ENCODE data around the gene GPX8. TPM values are rescaled to one million over a fixed set of nuclear protein-coding genes. Genes with fewer than 3 reads are reported as not detected.
A peak's percentile ranks its signal among the peaks of the same experiment; 100 is the strongest.

GPX8 gene
- total and polyA plus RNA-seq, 9 of the 15 experiments (the other 6 are each of a cell fraction or from before 2014, with no cell fraction given), result 0.62 to 1.8 (median 1.2) TPM

DNA sequence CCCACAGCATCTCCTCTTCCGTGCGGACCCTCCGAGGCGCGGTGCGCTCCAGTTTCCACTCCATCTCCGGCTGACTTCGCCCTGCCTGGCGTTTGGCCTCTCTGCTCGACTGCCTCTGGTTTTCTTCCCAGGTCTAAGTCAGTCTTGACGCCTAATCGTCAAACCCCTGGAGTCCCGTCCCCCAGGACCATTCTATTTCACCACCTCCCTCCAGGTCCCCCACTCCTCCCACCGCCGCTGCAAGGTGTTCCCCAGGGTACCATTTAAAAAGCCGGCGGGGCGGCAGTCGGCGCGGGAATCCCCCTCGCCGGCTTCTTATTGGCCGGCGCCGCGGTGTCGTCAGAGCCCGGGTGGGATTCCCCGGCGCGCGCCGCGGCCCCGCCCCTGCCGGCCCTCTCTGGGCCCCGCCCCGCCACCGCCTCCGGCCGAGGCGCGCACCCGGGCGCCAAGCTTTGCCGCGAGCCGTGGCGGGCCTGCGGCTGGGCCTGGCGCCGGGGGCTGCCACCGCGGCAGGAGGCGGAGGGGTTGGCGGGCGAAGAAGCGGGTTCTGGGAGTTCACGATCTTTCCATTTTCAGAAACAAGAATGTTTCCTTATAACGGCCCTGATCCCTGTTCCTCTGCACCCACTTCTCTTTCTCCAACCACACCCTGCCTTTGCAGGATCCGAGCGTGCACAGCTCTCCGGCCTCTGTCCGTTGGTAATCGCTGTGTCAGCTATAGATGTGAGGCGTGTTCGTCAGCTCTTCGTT is 13.1 kb downstream of the GPX8 start, which contains the start of gene CDC20B (continued):
- TF ChIP-seq, protein P1, sequence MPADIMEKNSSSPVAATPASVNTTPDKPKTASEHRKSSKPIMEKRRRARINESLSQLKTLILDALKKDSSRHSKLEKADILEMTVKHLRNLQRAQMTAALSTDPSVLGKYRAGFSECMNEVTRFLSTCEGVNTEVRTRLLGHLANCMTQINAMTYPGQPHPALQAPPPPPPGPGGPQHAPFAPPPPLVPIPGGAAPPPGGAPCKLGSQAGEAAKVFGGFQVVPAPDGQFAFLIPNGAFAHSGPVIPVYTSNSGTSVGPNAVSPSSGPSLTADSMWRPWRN (IDR thresholded peaks at IDR 0.05; ENCODE audit: low read depth), result no peak
- TF ChIP-seq ZNF695 (CRISPR knock-in tag; IDR thresholded peaks at IDR 0.05) (no peak), TAF1 (IDR thresholded peaks at IDR 0.05; ENCODE audit: control insufficient read depth, extremely low read depth, insufficient read depth, low read length, severe bottlenecking) (peak; percentile 27), ZNF316 (IDR thresholded peaks at IDR 0.05) (peak; percentile 96), SMARCA4 (IDR thresholded peaks at IDR 0.05) (no peak), ZBTB33 (CRISPR knock-in tag; IDR thresholded peaks at IDR 0.05) (no peak), MNT (conservative IDR thresholded peaks at IDR 0.05) (peak in 1 of 2 experiments; percentile 51; a peak in 1 of 4 replicates), ZNF586 (CRISPR knock-in tag; conservative IDR thresholded peaks at IDR 0.05) (no peak), LARP7 (IDR thresholded peaks at IDR 0.05) (no peak), ZNF212 (CRISPR knock-in tag; IDR thresholded peaks at IDR 0.05) (no peak), ZBTB5 (IDR thresholded peaks at IDR 0.05) (no peak), SREBF2 (CRISPR knock-in tag; IDR thresholded peaks at IDR 0.05) (no peak)
- TF ChIP-seq, protein P2, sequence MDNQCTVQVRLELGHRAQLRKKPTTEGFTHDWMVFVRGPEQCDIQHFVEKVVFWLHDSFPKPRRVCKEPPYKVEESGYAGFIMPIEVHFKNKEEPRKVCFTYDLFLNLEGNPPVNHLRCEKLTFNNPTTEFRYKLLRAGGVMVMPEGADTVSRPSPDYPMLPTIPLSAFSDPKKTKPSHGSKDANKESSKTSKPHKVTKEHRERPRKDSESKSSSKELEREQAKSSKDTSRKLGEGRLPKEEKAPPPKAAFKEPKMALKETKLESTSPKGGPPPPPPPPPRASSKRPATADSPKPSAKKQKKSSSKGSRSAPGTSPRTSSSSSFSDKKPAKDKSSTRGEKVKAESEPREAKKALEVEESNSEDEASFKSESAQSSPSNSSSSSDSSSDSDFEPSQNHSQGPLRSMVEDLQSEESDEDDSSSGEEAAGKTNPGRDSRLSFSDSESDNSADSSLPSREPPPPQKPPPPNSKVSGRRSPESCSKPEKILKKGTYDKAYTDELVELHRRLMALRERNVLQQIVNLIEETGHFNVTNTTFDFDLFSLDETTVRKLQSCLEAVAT (IDR thresholded peaks at IDR 0.05), result no peak
- TF ChIP-seq, protein P3, sequence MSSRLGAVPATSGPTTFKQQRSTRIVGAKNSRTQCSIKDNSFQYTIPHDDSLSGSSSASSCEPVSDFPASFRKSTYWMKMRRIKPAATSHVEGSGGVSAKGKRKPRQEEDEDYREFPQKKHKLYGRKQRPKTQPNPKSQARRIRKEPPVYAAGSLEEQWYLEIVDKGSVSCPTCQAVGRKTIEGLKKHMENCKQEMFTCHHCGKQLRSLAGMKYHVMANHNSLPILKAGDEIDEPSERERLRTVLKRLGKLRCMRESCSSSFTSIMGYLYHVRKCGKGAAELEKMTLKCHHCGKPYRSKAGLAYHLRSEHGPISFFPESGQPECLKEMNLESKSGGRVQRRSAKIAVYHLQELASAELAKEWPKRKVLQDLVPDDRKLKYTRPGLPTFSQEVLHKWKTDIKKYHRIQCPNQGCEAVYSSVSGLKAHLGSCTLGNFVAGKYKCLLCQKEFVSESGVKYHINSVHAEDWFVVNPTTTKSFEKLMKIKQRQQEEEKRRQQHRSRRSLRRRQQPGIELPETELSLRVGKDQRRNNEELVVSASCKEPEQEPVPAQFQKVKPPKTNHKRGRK (tag; IDR thresholded peaks at IDR 0.05), result no peak
